H1 (cell line): Measurements from ENCODE around the gene TMPRSS9.

Source experiments
- HDAC6 ChIP-seq: IDR thresholded peaks from one replicate; pipeline ENCODE4 v1.7.1; 2012; ENCODE audit warnings: low read depth, mild to moderate bottlenecking, inconsistent platforms, low read length, moderate library complexity
- JUND ChIP-seq: IDR thresholded peaks from 2 replicates; pipeline ENCODE4 v1.6.1; 2011; ENCODE audit warnings: mild to moderate bottlenecking, improper control_type of control experiment, low read length
- POLR2A ChIP-seq, 2 experiments: IDR thresholded peaks; 1 replicate in 1 of 2; 2 replicates in 1 of 2; pipeline ENCODE4 v1.6.1; 2011; ENCODE audit warnings: low read depth in 2 of 2, low read length in 2 of 2, mild to moderate bottlenecking in 2 of 2; ENCODE audit errors: control extremely low read depth in 1 of 2
- RAD21 ChIP-seq, 2 experiments: IDR thresholded peaks in 1 of 2; conservative IDR thresholded peaks in 1 of 2; 2 replicates each; pipeline ENCODE4 v1.6.1; 2011; ENCODE audit warnings: low read depth in 2 of 2, low read length in 2 of 2, improper control_type of control experiment in 1 of 2, inconsistent platforms in 1 of 2, mild to moderate bottlenecking in 1 of 2, moderate library complexity in 1 of 2
- RFX5 ChIP-seq: IDR thresholded peaks from 2 replicates; pipeline ENCODE4 v1.6.1; 2011; ENCODE audit warnings: low read depth, low read length, improper control_type of control experiment, borderline replicate concordance
- USF2 ChIP-seq: IDR thresholded peaks from 2 replicates; pipeline ENCODE4 v1.6.1; 2011; ENCODE audit warnings: low read length, improper control_type of control experiment
- ZNF274 ChIP-seq: IDR thresholded peaks from 2 replicates; pipeline ENCODE4 v1.7.0; 2012; ENCODE audit warnings: low read length, borderline replicate concordance; ENCODE audit errors: extremely low read depth

- TF ChIP-seq ZNF274, result no peak
- no peak for TF ChIP-seq USF2
- TF ChIP-seq RAD21 (IDR thresholded peaks at IDR 0.05 in 1 of 2, conservative IDR thresholded peaks at IDR 0.05 in 1 of 2; ENCODE audit: low read depth in 2 of 2, low read length in 2 of 2), result no peak
- no peak for TF ChIP-seq JUND
- TF ChIP-seq POLR2A (IDR thresholded peaks at IDR 0.05; ENCODE audit: control extremely low read depth in 1 of 2, low read depth in 2 of 2, low read length in 2 of 2), result no peak
- TF ChIP-seq RFX5, result no peak
- no peak for TF ChIP-seq HDAC6
Observed at GRCh38 chr19:2330632-2331284, 29.3 kb upstream of the TMPRSS9 start.
